HTERT RPE-1 (cell line): Measurements from ENCODE around the gene CFAP97.

Experiments used
- in situ Hi-C: fragments of 300-500 bp; cut with MboI; formaldehyde crosslinking; loops from 4 replicates; pipeline ENCODE4 v1.14.3; 2020; ENCODE audit warnings: low sequenced_read_pairs

CFAP97 gene

DNA sequence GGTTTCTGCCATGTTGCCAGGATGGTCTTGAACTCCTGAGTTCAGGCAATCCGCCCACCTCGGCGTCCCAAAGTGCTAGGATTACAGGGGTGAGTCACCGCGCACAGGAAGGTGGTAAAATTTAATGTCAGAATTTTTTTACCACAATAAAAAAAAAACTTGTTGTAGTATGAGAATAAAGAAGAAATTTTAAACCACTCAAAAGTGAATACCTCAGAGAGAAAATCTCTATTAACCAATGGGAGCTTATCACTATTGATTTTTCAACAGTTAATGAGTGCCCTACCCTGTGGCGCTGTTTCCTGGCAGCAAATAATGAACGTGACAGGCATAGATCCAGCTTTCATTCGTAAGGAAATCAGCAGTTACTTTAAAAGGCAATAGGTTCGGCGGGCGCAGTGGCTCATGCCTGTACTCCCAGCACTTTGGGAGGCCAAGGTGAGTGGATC, 93.4 kb downstream of the CFAP97 start:
- in situ Hi-C loops = no loop called here

DNA sequence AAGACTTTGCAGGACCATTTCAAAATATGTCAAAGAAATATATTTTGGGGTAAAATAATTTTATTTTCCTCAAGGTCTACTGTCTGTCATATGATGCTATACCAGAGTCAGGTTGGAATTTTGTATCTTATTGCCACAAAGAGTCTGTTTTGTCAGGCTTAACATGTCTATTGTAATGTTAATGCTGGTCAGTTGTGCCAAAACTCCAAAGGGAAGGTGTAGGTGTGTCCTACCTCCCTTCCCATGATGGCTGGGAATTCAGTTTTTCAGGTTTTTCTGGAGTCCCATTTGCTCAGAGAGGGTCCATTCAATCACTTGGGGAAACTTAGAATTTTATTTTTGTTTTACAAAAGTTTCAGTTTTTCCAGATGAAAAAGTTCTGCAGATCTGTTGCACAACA, 94.1 kb downstream of the CFAP97 start:
- in situ Hi-C loops = no loop called here
